GM12873 (cell line): ENCODE results near the gene FBXW8.

Source experiments
- TF ChIP-seq, protein P1 (sequence below): IDR thresholded peaks from 2 replicates; pipeline ENCODE4 v1.5.1; 2012; ENCODE audit warnings: low read depth, mild to moderate bottlenecking, moderate library complexity, low read length, control low read depth; ENCODE audit not compliant: insufficient read depth; ENCODE audit errors: missing control alignments

FBXW8 gene

GRCh38 chr12:116926283-116927243, 15.8 kb downstream of the FBXW8 start:
- TF ChIP-seq, protein P1, sequence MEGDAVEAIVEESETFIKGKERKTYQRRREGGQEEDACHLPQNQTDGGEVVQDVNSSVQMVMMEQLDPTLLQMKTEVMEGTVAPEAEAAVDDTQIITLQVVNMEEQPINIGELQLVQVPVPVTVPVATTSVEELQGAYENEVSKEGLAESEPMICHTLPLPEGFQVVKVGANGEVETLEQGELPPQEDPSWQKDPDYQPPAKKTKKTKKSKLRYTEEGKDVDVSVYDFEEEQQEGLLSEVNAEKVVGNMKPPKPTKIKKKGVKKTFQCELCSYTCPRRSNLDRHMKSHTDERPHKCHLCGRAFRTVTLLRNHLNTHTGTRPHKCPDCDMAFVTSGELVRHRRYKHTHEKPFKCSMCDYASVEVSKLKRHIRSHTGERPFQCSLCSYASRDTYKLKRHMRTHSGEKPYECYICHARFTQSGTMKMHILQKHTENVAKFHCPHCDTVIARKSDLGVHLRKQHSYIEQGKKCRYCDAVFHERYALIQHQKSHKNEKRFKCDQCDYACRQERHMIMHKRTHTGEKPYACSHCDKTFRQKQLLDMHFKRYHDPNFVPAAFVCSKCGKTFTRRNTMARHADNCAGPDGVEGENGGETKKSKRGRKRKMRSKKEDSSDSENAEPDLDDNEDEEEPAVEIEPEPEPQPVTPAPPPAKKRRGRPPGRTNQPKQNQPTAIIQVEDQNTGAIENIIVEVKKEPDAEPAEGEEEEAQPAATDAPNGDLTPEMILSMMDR = no peak

- TF ChIP-seq, protein P1 = no peak
Measured at GRCh38 chr12:116927244-116927940, 16.6 kb downstream of the FBXW8 start.

DNA sequence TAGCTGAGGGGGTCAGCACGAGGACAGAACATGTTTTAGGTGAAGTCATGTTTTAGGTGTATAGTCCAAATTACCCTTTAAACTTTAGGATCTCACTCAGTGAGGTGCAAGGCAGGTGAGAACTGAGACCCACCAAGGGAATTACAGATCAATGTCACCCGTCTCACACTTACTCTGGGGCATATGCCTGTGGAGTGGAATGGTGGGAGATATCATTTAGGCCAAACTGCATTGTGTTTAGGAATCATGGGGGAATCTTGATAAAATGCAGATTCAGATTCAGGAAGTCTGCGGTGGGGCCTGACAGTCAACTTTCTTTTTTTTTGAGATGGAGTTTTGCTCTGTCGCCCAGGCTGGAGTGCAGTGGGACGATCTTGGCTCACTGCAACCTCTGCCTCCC, 17.8 kb downstream of the FBXW8 start:
- TF ChIP-seq, protein P1 = no peak

DNA sequence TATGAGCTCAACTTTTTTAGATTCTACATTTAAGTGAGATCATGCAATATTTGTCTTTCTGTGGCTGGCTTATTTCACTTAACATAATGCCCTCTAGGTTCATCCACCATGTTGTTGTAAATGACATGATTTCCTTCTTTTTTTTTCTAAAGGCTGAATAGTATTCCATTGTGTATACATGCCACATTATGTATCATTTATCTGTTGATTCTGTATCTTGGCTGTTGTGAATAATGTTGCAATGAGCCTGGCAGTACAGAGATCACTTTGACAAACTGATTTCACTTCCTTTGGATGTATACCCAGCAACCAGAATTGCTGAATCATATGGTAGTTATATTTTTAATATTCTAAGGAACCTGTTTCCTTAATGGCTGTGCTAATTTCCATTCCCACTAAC, 19.1 kb downstream of the FBXW8 start:
- TF ChIP-seq, protein P1 = no peak

DNA sequence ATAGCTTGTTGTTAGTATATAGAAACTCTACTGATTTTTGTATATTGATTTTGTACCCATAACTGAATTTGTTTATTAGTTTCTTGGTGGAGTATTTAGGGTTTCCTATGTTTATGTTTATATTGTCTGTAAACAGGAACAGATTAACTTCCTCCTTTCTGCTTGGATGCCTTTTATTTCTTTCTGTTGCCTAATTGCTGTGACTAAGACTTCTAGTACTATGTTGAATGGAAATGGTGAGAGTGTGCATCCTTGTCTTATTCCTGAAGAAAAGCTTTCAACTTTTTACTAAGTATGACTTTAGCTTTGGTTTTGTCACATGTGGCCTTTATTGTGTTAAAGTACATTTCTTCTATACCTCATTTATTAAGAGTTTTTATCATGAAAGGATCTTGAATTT, 20.9 kb downstream of the FBXW8 start:
- TF ChIP-seq, protein P1 = no peak

DNA sequence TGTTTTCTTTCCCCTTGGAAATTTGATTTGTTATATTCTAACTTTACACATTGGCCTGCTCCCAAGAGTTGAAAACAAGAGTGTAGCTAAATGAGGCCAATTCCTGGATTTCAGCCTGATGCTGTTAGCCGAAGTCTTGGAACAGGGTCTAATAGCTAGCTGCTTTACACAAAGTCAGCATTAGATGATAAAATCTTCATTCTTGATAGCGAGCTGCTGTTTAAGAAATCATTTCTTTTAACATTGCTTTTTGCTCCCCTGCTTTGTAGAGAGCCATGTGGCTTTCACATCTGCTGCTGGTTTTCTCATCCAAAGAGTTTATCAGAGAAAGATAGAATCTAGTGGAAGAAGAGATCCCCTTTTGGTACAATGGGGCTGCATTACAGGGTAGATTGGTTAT, 22.3 kb downstream of the FBXW8 start:
- TF ChIP-seq, protein P1 = no peak
